ENCODE data around the gene ZBTB16.

The ZBTB16 gene

DNA sequence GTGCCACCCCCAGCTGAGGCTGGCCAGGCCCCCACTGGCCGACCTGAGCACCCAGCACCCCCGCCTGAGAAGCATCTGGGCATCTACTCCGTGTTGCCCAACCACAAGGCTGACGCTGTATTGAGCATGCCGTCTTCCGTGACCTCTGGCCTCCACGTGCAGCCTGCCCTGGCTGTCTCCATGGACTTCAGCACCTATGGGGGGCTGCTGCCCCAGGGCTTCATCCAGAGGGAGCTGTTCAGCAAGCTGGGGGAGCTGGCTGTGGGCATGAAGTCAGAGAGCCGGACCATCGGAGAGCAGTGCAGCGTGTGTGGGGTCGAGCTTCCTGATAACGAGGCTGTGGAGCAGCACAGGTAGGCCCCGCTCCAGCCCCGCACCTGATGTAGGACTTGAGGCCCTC, 4.7 kb downstream of the ZBTB16 start:
- no peak for DNase-seq (ENCODE audit: low read depth in 2 of 2)

GRCh38 chr11:114065094-114065493, 5.6 kb downstream of the ZBTB16 start:
- DNase-seq (ENCODE audit: low read depth in 2 of 2) = no peak

- DNase-seq (ENCODE audit: low read depth in 2 of 2) = peak in 1 of 2 donors; percentile 34
These were observed 6.6 kb downstream of the ZBTB16 start for GRCh38 chr11:114066046-114066648.

DNA sequence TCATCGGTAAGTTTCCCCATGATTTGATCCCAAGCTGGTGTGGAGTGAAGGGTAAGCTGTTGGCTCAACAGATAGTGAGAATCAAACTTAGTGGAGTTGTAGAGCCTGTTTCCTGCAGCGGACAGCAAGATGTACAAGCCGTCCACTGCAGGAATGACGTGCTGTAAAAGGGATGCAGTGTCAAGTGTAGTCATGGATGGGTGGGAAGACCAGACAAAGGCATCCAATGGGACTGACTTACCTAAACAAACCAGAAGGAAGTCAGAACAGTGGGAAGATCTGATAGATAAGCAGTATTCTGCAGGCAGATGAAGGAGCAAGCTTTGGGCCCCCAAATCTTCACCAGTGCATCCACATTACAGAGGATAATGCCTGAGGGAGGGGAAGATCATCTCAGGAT, 8.8 kb downstream of the ZBTB16 start:
- no peak for DNase-seq (ENCODE audit: low read depth in 2 of 2)

- DNase-seq (ENCODE audit: low read depth in 2 of 2) = no peak
These were observed 11.1 kb downstream of the ZBTB16 start for GRCh38 chr11:114070464-114071139.

DNA sequence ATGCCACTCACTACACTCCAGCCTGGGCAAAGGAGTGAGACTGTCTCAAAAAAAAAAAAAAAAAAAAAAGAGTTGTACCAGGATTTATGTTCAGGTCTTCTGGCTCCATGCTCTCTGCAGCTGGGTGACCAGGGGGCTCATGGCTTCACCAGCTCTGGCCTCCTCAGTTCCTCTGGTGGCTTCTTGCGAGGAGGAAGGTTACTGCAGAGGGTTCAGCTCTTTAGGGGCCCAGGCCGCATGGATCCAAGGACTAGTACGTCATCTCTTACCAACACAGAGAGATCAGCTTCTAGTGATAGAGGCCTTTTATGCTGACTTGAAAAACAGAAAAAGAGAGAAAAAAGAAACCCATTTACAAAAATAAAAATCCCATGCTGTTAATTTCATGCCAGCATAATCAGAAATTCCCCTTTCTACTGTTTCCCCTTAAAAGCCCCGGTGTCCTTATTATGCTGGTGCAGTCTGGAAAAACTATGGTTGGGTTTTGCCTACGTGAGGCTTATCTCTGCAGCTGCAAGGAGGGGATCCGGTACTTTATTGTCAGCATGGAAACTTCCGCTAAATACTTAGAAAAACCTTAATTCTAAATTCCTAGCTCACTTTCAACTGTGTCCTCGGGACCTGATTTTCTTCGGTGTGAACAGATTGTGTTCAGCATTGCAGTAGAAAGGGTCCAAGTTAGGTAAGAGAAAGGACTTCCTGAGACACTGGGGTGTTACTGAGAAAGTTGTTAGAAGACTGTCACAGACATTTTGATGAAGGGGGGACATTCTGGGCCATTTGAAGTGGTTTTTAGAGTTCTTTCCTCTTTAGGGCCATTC, 13.7 kb downstream of the ZBTB16 start:
- DNase-seq (ENCODE audit: low read depth in 2 of 2) = no peak

DNA sequence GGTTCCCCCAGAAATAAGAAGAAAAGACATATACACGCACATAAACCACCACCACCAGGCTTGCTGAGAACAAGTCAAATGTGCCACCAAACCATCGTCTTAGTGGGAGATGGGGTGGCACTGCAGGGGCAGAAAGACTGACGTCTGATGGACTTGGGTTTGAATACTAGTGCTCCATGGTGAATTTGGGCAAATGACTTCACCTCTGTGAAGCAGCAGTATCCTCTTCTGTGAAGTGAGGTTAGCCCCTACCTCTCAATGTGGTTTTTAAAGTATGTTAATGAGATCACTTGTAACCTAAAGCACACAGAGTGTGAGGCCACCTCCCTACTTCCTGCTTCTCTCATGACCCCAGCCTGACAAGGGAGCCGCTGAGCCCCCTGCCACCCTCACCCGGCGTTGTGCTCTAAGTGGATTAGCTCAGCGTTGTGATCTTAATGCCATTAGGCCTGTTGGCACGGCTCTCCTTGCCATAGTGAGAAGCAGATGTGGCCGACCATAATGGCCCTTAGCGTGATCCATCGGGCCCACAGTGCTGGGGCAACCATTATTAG, 14.4 kb downstream of the ZBTB16 start:
- DNase-seq (ENCODE audit: low read depth in 2 of 2) = no peak

- DNase-seq (ENCODE audit: low read depth in 2 of 2) = no peak
These were observed 15.2 kb downstream of the ZBTB16 start for GRCh38 chr11:114074546-114075343.

- no peak for DNase-seq (ENCODE audit: low read depth in 2 of 2)
These were observed 15.8 kb downstream of the ZBTB16 start for GRCh38 chr11:114075344-114075610.

GRCh38 chr11:114075891-114076441, 16.5 kb downstream of the ZBTB16 start:
- no peak for DNase-seq (ENCODE audit: low read depth in 2 of 2)

DNA sequence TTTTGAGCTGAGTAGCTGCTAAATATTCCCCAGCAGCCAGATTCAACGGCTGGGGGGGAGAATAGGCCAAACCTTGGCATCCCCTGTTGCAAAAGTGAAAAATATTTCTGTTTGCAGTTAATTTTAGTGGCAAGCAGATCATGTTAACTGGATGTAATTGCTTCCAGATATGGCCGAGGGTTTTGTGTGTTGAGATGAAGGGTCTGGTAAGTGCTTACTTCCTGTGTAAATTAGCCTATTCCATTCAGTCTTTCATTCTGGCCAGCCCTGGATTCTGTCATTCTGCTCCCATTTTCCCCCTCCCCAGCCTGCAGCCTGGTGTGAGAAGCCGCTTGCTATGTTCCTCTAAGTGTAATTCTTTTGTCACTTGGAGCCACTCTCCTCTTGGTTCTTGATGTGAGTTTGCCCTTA, 17.4 kb downstream of the ZBTB16 start:
- DNase-seq (ENCODE audit: low read depth in 2 of 2) = no peak

DNA sequence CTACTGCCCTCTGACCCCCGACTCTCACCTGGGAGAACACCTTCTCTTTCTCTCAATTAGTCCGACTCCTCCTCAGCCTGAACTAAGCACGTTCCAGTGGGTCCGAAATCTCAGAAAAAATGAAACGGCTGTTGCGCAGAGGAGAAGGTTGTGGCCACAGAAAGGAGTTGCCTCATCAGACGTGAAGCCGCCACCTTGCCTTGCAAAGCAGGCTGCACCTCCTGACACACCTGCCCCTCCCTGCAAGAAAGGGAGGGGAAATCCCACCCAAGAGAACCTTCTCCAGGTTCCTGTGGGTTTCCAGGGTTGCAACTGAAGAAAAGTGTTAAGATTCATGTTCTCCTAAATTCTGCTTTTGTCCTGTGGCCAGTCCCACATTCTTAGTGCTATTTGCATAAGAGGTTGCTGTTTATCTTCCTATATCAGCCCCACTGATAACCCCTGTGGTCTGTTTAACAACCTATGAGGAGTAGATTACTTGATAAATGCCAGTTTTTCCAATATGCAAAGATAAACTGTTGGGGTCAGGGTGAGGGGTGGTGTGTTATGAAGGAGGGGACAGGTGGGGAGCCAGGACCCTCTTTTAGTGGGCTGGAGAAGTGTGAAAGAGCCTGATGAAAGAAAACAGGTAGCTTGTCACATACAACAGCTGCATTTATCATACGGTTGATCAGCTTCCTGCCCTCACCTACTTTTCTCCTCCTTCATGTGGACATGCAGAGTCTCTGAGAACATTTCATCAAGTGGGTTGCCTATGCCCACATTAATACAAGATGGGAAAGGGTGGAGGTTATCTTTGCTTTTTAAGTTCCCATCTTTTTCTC, 18.2 kb downstream of the ZBTB16 start:
- DNase-seq (ENCODE audit: low read depth in 2 of 2) = no peak

DNA sequence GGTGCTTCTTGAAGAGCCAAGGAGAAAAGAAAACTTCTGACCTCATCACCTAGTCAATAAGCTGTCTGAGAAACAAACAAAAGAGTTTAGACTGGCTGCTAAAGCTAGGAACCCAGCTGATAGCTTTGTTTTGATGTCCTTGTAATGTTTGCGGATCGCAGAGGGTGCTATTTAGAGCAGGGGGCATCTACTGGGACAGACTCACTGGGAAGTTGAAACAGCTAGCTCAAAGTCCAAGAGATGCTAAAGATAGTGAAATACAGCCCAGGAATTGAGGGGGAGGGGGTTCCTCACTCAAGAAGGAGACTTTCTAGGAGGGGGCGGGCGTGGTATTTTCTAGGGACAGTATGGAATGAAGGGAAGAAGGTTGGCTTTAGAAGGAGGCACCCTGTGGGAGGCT, 18.9 kb downstream of the ZBTB16 start:
- no peak for DNase-seq (ENCODE audit: low read depth in 2 of 2)

- DNase-seq (ENCODE audit: low read depth in 2 of 2) = no peak
These were observed 20.1 kb downstream of the ZBTB16 start for GRCh38 chr11:114079511-114080065.

GRCh38 chr11:114080219-114080618, 20.7 kb downstream of the ZBTB16 start:
- DNase-seq (ENCODE audit: low read depth in 2 of 2) = peak in 1 of 2 donors; percentile 39

GRCh38 chr11:114080769-114081168, 21.3 kb downstream of the ZBTB16 start:
- no peak for DNase-seq (ENCODE audit: low read depth in 2 of 2)

DNA sequence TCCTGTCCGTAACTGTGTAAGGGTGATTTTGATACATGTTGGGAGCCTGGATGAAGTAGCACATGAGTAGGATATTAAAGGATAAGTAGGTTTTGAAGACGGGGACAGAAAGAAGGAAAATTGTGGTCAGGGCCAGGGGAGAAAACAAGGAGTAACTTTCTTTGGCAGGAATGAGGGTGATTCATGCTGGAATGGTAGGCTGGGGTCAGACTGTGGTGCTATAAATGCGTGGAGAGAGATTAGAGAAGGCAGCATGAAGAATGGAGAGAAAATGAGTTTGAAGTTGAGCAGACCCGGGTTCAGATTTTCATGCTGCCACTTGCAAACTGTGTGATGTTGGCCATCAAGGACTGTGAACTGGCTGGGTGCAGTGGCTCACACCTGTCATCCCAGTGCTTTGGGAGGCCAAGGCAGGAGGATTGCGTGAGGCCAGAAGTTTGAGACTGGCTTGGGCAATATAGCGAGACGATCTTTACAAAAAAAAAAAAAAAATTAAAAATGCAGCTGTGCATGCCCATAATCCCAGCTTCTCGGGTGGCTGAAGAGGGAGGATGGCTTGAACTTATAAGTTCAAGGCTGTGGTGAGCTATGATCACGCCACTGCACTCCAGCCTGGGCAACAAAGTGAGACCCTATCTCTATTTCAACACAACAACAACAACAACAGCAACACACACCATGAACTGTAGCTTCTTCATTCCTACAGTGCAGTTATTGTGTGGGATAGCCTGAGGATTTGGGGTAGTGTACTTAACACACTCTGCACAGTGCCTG, 22.3 kb downstream of the ZBTB16 start:
- no peak for DNase-seq (ENCODE audit: low read depth in 2 of 2)

DNA sequence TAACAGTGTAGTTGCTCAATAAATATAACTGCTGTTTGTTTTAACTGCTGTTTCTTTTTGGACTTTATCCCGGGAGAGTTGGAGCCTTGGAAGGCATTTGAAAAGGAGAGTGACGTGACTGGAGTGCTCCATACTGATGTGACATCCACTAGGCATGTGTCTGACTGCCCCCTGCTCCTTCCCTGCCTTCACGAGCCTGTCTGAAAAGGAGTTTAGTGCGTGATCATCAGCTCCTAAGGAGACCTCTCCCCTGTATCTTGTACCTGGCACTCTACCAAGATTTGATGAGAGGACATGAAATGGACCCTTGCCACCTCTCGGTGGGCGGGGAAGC, 22.9 kb downstream of the ZBTB16 start:
- no peak for DNase-seq (ENCODE audit: low read depth in 2 of 2)

GRCh38 chr11:114082767-114083181, 23.3 kb downstream of the ZBTB16 start:
- no peak for DNase-seq (ENCODE audit: low read depth in 2 of 2)
